Inferior parietal cortex (tissue), 1 donor: Measurements from ENCODE around the gene MORN3.
"Not testable (repeated sequence)": the region's sequence is repeated elsewhere in the genome, so short reads cannot be mapped to it uniquely, and the experiment has no call there.

Experiments
- DNase-seq: peaks from one replicate; pipeline ENCODE4 v3.0.0-alpha.2; 2016; ENCODE audit errors: extremely low spot score

MORN3 gene, protein sequence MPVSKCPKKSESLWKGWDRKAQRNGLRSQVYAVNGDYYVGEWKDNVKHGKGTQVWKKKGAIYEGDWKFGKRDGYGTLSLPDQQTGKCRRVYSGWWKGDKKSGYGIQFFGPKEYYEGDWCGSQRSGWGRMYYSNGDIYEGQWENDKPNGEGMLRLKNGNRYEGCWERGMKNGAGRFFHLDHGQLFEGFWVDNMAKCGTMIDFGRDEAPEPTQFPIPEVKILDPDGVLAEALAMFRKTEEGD

DNA sequence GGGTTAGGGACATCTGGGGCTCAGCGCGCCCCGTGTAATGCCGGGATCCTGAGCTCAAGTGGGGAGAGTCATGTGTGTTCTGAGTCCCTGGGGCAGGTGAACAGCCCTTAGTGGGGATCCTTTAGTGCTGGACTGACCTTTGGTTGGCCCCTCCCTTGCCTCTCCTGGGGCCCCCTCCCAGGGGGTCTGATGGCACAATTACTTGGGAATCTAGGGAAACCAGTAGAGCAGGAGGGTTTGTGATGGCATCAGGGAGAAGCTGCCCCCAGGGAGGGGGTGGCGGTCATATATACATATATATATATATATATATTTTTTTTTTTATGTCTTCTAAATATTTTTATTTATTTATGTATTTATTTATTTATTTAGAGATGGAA lies at the start of gene MORN3:
Gene MORN3 (minus strand): TSS at position 134 of the 380 bp plus-strand sequence. CDS start 171 bp downstream, outside the sequence.
- no peak for DNase-seq

DNA sequence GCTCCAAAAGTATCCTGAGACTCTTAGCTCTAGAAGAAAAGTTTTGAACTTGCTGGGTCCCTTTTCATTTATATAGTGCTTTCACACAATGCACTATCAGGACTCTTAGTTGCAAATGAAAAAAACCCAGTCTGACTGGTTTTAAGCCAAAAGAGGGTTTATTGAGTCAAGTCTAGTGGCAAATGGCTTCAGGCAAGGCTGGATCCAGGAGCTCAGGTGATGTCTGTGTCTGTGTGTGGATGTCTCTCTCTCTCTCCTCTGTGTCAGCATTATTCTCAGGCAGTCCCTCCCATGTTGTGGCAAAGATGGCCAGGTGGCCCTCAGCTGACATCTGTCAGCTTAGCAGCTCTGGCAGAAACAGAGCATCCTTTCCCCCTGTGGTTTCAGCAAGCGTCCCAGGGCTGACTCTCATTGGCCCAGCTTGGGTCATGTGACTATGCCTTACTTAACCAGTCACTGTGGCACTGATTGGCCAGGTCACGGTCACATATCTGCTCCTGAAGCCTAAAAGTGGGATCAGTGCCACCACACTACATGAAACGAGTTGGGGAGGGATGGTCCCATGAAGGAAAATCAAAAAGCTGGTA lies 49.3 kb upstream of the MORN3 start:
- DNase-seq = no peak

- no peak for DNase-seq
These were observed 47.7 kb upstream of the MORN3 start for GRCh38 chr12:121717041-121717699.

GRCh38 chr12:121715862-121716435 lies 46.5 kb upstream of the MORN3 start:
- no peak for DNase-seq

DNA sequence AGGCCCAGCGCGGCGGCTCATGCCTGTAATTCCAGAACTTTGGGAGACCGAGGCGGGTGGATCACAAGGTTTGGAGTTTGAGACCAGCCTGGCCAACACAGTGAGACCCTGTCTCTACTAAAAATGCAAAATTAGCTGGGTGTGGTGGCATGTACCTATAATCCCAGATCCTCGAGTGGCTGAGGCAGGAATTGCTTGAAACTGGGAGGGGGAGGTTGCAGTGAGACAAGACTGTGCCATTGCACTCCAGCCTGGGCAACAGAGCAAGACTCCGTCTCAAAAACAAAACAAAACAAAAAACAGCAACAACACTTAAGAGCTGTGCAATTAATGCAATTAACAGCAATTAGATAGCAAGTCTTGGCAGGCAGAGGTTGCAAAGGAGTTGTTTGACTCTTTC lies 45.6 kb upstream of the MORN3 start:
- not testable (repeated sequence) for DNase-seq

DNA sequence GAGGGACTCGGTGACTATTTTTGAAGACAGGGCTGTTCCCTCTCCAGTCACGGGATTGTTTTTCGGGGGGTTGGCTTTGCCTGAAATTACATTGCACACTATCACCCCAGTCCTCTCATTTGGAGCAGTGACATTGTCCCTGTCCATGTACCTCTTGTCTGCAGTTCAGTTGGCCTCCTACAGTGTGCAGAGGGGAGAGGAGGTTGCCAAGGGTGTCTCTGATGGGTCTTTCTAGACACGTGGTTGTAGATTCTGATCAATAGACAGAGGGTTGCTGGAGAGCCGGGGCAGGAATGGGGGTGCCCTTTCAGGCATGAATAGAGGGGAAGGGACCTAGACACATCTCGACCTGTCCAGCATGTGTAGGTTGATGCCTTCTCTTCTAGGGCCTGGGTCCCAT lies 44.3 kb upstream of the MORN3 start:
- no peak for DNase-seq

DNA sequence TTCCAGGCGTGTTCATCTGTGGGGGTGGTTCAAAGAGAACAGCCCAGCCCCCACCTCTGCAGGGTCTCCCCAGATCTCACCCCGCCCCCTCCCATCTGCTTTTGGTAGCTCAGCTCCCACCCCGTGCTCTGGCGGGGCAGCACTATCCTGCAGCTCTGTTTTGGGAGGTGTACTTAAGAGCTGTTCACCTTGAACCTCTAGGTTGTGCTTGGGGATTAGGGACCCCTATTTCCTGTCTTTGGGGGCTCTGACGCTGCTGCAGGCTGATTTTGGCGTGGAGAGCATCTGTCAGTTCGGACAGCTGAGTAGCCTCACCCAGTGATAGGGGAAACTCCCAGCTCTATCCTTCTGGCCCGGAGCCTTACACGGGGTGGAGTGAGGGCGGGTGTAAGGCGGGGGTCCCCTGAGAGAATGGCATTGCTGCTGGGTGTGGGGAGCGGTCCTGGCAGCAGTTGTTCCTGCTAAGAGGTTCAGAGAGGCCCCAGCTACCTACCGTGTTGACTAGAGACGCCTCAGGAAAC lies 43.9 kb upstream of the MORN3 start:
- DNase-seq = no peak

GRCh38 chr12:121712461-121713256 lies 43.2 kb upstream of the MORN3 start, which contains the start of gene TMEM120B:
Gene TMEM120B, plus strand, starts transcription at chr12:121712752. Its CDS starts 144 bp downstream, at chr12:121712896.
- DNase-seq = peak; percentile 81

- peak; percentile 56 for DNase-seq
These were observed 42.7 kb upstream of the MORN3 start for GRCh38 chr12:121712190-121712460.

DNA sequence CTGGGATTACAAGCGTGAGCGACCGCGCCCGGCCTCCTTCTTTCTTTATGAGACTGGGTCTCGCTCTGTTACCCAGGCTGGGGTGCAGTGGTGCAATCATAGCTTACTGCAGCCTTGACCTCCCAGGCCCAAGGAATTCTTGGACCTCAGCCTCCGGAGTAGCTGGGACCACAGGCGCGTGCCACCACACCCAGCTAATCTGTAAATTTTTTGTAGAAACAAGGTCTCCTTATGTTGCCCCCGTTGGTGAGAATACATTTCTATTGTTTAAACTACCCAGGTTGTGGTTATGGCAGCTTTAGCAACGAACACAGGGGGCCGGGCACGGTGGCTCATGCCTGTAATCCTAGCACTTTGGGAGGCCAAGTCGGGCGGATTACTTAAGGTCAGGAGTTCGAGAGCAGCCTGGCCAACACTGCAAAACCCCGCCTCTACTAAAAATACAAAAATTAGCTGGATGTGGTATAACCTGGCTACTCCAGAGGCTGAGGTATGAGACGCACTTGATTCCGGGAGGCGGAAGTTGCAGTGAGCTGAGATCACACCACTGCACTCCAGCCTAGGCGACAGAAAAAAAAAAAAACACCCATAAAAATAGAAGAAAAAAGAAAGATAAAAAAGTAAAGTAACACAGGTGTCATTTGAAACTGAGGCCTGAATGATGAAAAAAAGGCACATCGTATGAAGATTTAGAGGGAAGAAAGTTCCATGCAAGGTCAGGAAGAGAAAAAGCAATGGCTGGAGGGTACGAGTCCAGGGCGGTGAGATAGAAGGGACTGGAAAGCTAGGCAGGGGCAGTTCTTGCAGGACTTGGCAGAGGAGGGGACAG lies 42.1 kb upstream of the MORN3 start:
- no peak for DNase-seq

- no peak for DNase-seq
These were observed 40.1 kb upstream of the MORN3 start for GRCh38 chr12:121709478-121709961.

DNA sequence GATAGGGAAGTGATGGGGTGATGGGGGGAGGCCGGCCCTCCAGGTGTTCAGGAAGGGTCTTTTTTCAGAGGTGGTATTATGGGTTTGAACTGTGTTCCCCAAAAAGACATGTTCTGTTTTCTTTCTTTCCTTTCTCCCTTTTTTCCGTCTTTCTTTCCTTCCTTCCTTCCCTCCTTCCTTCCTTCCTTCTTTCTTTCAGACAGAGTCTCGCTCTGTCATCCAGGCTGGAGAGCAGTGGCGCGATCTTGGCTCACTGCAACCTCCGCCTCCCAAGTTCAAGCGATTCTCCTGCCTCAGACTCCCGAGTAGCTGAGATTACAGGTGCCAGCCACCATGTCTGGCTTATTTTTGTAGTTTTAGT lies 39.6 kb upstream of the MORN3 start:
- not testable (repeated sequence) for DNase-seq

- no peak for DNase-seq
These were observed 39.0 kb upstream of the MORN3 start for GRCh38 chr12:121708313-121709063.

- DNase-seq = no peak
These were observed 36.1 kb upstream of the MORN3 start for GRCh38 chr12:121705514-121705913.

DNA sequence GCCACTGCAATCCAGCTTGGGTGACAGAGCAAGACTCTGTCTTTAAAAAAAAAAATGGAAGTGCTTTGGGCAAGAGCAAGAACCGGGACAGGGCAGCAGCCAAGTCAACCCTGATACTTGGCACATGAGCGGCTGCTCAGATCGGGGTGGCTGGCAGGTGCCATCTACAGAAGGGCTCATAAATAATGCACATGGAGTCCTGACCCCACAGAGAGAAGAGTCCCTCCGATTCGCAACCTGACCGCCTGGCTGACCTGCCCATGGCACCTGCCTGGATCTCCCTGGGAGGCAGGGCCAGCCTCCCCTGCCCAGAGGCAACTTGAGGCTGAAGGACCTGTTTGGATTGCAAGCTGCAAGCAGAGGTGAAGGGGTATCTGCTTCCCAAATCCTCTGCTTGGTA lies 33.5 kb upstream of the MORN3 start:
- no peak for DNase-seq

DNA sequence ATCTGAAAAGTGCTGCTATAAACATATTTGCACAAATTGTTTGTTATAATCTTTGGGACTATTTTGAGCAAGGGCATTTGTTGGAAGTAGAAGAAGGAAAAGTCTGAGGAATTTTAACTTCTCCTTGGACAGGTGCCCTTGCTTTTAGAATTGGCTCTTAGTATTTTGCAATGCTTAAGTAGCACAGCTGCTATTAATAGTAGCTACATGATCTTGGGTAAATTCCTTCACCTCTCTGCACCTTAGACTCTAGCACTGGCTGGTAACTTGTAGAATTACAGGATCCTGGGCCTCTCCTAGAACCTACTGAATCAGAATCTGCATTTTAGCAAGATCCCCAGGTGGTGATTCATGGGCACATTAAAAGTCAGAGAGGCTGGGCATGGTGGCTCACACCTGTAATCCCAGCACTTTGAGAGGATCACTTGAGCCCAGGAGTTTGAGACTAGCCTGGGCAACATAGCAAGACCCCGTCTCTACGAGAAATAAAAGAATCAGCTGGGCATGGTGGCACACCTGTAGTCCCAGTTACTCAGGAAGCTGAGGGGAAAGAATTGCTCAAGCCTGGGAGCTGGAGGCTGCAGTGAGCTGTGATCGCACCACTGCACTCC lies 32.3 kb upstream of the MORN3 start:
- no peak for DNase-seq

- DNase-seq = not testable (repeated sequence)
These were observed 28.4 kb upstream of the MORN3 start for GRCh38 chr12:121697861-121698260.

DNA sequence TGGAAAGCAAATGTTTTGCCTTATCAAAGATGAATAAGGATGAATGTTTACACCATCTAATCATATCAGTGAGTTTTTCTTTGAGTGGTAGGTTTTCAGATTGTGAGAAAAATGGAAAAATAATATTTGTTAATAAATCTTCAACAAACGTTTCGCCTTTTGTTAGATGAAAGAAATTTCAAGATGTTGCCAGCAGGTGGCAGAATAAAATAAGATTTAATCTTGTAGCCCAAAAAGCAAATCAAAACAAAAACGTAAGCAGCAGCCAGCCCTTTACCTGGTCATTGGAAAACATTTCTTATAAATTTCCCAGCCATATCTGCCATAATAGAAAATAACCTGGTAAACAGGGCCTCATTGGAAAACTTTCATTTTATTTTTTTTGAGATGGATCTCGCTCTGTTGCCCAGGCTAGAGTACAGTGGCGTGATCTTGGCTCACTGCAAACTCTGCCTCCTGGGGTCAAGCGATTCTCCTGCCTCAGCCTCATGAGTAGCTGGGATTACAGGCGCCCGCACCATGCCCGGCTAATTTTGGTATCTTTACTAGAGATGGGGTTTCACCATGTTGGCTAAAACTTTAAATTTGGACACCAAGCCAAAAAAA lies 27.7 kb upstream of the MORN3 start:
- peak; percentile 86 for DNase-seq

- no peak for DNase-seq
These were observed 23.8 kb upstream of the MORN3 start for GRCh38 chr12:121693155-121693687.
